Inflammatory macrophage treated with lipopolysaccharide for 1 hour (primary cell): ENCODE data around the gene TRPC4.

ENCODE experiments used
- DNase-seq, 2 donors: peaks; one replicate each; pipeline ENCODE4 v3.0.0-alpha.2; 2020 to 2022

TRPC4 gene

GRCh38 chr13:37869756-37870488, at the start of gene TRPC4:
TSS of gene TRPC4 (minus strand) at chr13:37869772. CDS start at chr13:37783333, 86,439 bp downstream.
- no peak for DNase-seq

- DNase-seq: no peak
These were observed 49.2 kb upstream of the TRPC4 start for GRCh38 chr13:37918751-37919150.

- no peak for DNase-seq
These were observed 48.6 kb upstream of the TRPC4 start for GRCh38 chr13:37918116-37918714.

GRCh38 chr13:37914781-37915391, 45.3 kb upstream of the TRPC4 start:
- peak in 1 of 2 donors; percentile 2 for DNase-seq

GRCh38 chr13:37910790-37911189, 41.2 kb upstream of the TRPC4 start:
- no peak for DNase-seq

- DNase-seq: no peak
These were observed 37.3 kb upstream of the TRPC4 start for GRCh38 chr13:37906880-37907279.

- no peak for DNase-seq
These were observed 36.2 kb upstream of the TRPC4 start for GRCh38 chr13:37905736-37906135.

GRCh38 chr13:37899753-37900152, 30.2 kb upstream of the TRPC4 start:
- no peak for DNase-seq

GRCh38 chr13:37893321-37893720, 23.7 kb upstream of the TRPC4 start:
- DNase-seq: no peak

GRCh38 chr13:37889820-37890219, 20.2 kb upstream of the TRPC4 start:
- DNase-seq: no peak

- DNase-seq: no peak
These were observed 19.5 kb upstream of the TRPC4 start for GRCh38 chr13:37889102-37889501.

GRCh38 chr13:37886879-37887278, 17.3 kb upstream of the TRPC4 start:
- DNase-seq: no peak

GRCh38 chr13:37884674-37885073, 15.1 kb upstream of the TRPC4 start:
- DNase-seq: no peak

- no peak for DNase-seq
These were observed 14.5 kb upstream of the TRPC4 start for GRCh38 chr13:37884026-37884425.

GRCh38 chr13:37878921-37879320, 9.3 kb upstream of the TRPC4 start:
- DNase-seq: no peak

GRCh38 chr13:37878496-37878895, 8.9 kb upstream of the TRPC4 start:
- no peak for DNase-seq

- no peak for DNase-seq
These were observed 1.5 kb upstream of the TRPC4 start for GRCh38 chr13:37870895-37871550.

- no peak for DNase-seq
These were observed 895 bp upstream of the TRPC4 start for GRCh38 chr13:37870489-37870845.

- DNase-seq: no peak
These were observed 141 bp downstream of the TRPC4 start for GRCh38 chr13:37869506-37869755.

- DNase-seq: no peak
These were observed 674 bp downstream of the TRPC4 start for GRCh38 chr13:37868691-37869505.

- DNase-seq: no peak
These were observed 5.9 kb downstream of the TRPC4 start for GRCh38 chr13:37863708-37864107.

- no peak for DNase-seq
These were observed 34.2 kb downstream of the TRPC4 start for GRCh38 chr13:37835392-37835791.

- no peak for DNase-seq
These were observed 36.2 kb downstream of the TRPC4 start for GRCh38 chr13:37833411-37833810.
